NCI-H526 treated with DMSO at 0.1 percent for 48 hours (cell line): Measurements from ENCODE around the gene TAS1R2.

Source experiments
- DNase-seq: peaks from one replicate; lab custom pipeline; 2025; lab: John Stamatoyannopoulos, UW

TAS1R2 gene

GRCh38 chr1:18799454-18799853 is 60.0 kb downstream of the TAS1R2 start:
- no peak for DNase-seq

- no peak for DNase-seq
Measured at GRCh38 chr1:18798946-18799345, 60.5 kb downstream of the TAS1R2 start.

- no peak for DNase-seq
Measured at GRCh38 chr1:18798533-18798932, 60.9 kb downstream of the TAS1R2 start.

- no peak for DNase-seq
Measured at GRCh38 chr1:18796950-18797349, 62.5 kb downstream of the TAS1R2 start.

GRCh38 chr1:18795002-18795689 is 64.3 kb downstream of the TAS1R2 start:
- DNase-seq = no peak

- DNase-seq = no peak
Measured at GRCh38 chr1:18794561-18794960, 64.9 kb downstream of the TAS1R2 start.

- no peak for DNase-seq
Measured at GRCh38 chr1:18794051-18794450, 65.4 kb downstream of the TAS1R2 start.

- no peak for DNase-seq
Measured at GRCh38 chr1:18793164-18793563, 66.3 kb downstream of the TAS1R2 start.

- DNase-seq = no peak
Measured at GRCh38 chr1:18792747-18793146, 66.7 kb downstream of the TAS1R2 start.
